Lower leg skin (tissue), 3 donors: ENCODE results near the gene CLDN9.

Experiments used
- CTCF ChIP-seq, 3 donors: fragments of 450-650 bp; IDR thresholded peaks; one replicate each; pipeline ENCODE4 v1.5.1; 2016; ENCODE audit warnings: antibody characterized with exemption in 3 of 3, mild to moderate bottlenecking in 3 of 3, moderate library complexity in 2 of 3
- POLR2A ChIP-seq, 2 donors: fragments of 450-650 bp; IDR thresholded peaks; one replicate each; pipeline ENCODE4 v1.6.1; 2016 to 2017; ENCODE audit warnings: antibody characterized with exemption in 2 of 2, mild to moderate bottlenecking in 1 of 2, moderate library complexity in 1 of 2

GRCh38 chr16:2999929-3000328 lies 12.8 kb upstream of the CLDN9 start:
- TF ChIP-seq POLR2A (IDR thresholded peaks at IDR 0.05) (no peak), CTCF (IDR thresholded peaks at IDR 0.05) (no peak)
